Measurements from ENCODE around the gene NPNT.

Gene NPNT

GRCh38 chr4:105930698-105931097 lies 35.4 kb downstream of the NPNT start:
- POLR2A ChIA-PET, result no interaction called here
- no peak for TF ChIP-seq ELF4 (IDR thresholded peaks at IDR 0.05)
- DNase-seq (ENCODE audit: extremely low spot score), result no peak
- CTCF ChIA-PET, result no interaction called here

DNA sequence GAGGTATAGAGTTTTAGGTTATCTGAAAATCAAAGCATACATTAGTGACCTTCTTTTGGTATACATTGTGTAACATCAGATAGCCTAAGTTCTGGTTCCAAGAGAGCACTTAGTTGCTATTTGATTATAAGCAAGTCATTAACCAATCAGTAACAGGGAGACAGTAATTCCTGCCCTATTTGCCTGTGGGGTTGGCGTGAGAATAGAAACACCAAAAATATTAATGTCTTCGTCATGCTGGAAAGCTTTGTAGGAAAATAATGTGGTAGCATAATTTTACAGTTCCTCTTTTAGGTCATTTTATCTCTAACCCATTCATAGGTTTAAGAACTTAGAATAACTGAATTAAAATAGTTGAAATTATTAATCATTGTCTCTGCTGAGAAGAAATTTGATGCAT lies 37.8 kb downstream of the NPNT start:
- TF ChIP-seq ZNF384 (IDR thresholded peaks at IDR 0.05) (no peak), PKNOX1 (IDR thresholded peaks at IDR 0.05) (no peak), L3MBTL2 (conservative IDR thresholded peaks at IDR 0.05) (no peak), HDGF (IDR thresholded peaks at IDR 0.05; ENCODE audit: borderline replicate concordance) (no peak), FOXM1 (IDR thresholded peaks at IDR 0.05; ENCODE audit: borderline replicate concordance) (no peak), ARNT (IDR thresholded peaks at IDR 0.05) (no peak), ELF4 (IDR thresholded peaks at IDR 0.05) (no peak)
- CTCF ChIA-PET, result no interaction called here

DNA sequence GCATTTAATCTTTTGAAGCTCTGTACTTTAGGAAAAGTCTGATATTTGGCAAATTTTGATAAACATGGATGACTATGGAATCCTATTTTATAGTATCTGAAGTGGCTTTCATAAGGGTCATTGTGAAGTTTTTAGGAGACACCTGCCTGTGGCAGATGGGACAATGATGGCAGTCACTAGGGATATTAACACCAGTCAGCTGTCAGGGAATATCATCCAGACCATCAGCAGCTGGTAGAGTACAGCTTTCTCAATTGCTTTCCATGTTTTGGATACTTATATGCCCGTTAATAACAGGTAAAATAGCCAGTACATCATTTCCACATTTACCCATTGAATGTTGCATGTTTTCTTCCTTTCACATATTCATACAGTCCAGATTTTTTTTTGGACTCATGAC lies 39.1 kb downstream of the NPNT start:
- no peak for DNase-seq (ENCODE audit: extremely low spot score)
- POLR2A ChIA-PET, result no interaction called here
- no peak for TF ChIP-seq HDGF (IDR thresholded peaks at IDR 0.05; ENCODE audit: borderline replicate concordance)
- no peak for TF ChIP-seq CTBP1 (IDR thresholded peaks at IDR 0.05; ENCODE audit: borderline replicate concordance)
- no peak for TF ChIP-seq SP1 (IDR thresholded peaks at IDR 0.05)
- no peak for TF ChIP-seq FOXA1 (IDR thresholded peaks at IDR 0.05)
- no peak for TF ChIP-seq PKNOX1 (IDR thresholded peaks at IDR 0.05)
- TF ChIP-seq FOXM1 (IDR thresholded peaks at IDR 0.05; ENCODE audit: borderline replicate concordance), result no peak
- no peak for TF ChIP-seq ARNT (IDR thresholded peaks at IDR 0.05)
- TF ChIP-seq LEF1 (IDR thresholded peaks at IDR 0.05; ENCODE audit: borderline replicate concordance), result no peak
- no peak for TF ChIP-seq ZNF384 (IDR thresholded peaks at IDR 0.05)
- CTCF ChIA-PET, result no interaction called here

More for the DNA sequence above, 37.8 kb downstream of the NPNT start:
- no peak for DNase-seq (ENCODE audit: extremely low spot score)
- POLR2A ChIA-PET, result no interaction called here

DNA sequence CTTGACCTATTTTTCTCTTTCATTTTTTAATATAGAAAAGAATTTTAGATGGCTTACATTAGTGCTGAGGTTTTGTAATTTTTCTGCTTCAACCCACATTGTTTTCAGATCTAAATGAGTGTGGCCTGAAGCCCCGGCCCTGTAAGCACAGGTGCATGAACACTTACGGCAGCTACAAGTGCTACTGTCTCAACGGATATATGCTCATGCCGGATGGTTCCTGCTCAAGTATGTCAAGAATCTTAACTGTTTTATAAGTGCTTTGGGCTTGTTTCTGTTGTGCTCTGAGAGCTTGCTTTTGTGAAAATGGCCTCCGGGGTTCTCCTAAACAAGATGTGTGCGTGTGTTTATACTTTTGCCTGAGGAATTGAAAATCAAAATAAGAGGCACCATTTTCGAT lies 41.6 kb downstream of the NPNT start:
- no peak for TF ChIP-seq FOXM1 (IDR thresholded peaks at IDR 0.05; ENCODE audit: borderline replicate concordance)
- TF ChIP-seq ARNT (IDR thresholded peaks at IDR 0.05), result no peak
- no peak for TF ChIP-seq ELF4 (IDR thresholded peaks at IDR 0.05)
- no peak for TF ChIP-seq TARDBP (IDR thresholded peaks at IDR 0.05)
- TF ChIP-seq SP1 (IDR thresholded peaks at IDR 0.05), result no peak
- TF ChIP-seq ZNF384 (IDR thresholded peaks at IDR 0.05), result no peak
- TF ChIP-seq L3MBTL2 (conservative IDR thresholded peaks at IDR 0.05), result no peak
- no peak for TF ChIP-seq FOXK2 (IDR thresholded peaks at IDR 0.05)
- ChIA-PET POLR2A (no interaction called here), CTCF (no interaction called here)
- DNase-seq (ENCODE audit: extremely low spot score), result no peak

GRCh38 chr4:105937759-105938158 lies 42.5 kb downstream of the NPNT start:
- CTCF ChIA-PET, result no interaction called here
- DNase-seq (ENCODE audit: extremely low spot score), result no peak
- POLR2A ChIA-PET, result no interaction called here

GRCh38 chr4:105943234-105943633 lies 48.0 kb downstream of the NPNT start:
- DNase-seq (ENCODE audit: extremely low spot score), result no peak
- ChIA-PET CTCF (no interaction called here), POLR2A (no interaction called here)
- TF ChIP-seq FOXK2 (IDR thresholded peaks at IDR 0.05) (no peak), FOXM1 (IDR thresholded peaks at IDR 0.05; ENCODE audit: borderline replicate concordance) (no peak), SUZ12 (IDR thresholded peaks at IDR 0.05) (no peak), TARDBP (IDR thresholded peaks at IDR 0.05) (no peak), FOXA1 (IDR thresholded peaks at IDR 0.05) (no peak), ELF4 (IDR thresholded peaks at IDR 0.05) (no peak), BHLHE40 (IDR thresholded peaks at IDR 0.05; ENCODE audit: borderline replicate concordance) (no peak), L3MBTL2 (conservative IDR thresholded peaks at IDR 0.05) (no peak), ZNF384 (IDR thresholded peaks at IDR 0.05) (no peak), CTBP1 (IDR thresholded peaks at IDR 0.05; ENCODE audit: borderline replicate concordance) (no peak), SP1 (IDR thresholded peaks at IDR 0.05) (no peak), PKNOX1 (IDR thresholded peaks at IDR 0.05) (no peak), NFRKB (IDR thresholded peaks at IDR 0.05) (no peak)

More at GRCh38 chr4:105937759-105938158, 42.5 kb downstream of the NPNT start:
- TF ChIP-seq NFRKB (IDR thresholded peaks at IDR 0.05) (no peak), ARNT (IDR thresholded peaks at IDR 0.05) (no peak), LEF1 (IDR thresholded peaks at IDR 0.05; ENCODE audit: borderline replicate concordance) (no peak), HDGF (IDR thresholded peaks at IDR 0.05; ENCODE audit: borderline replicate concordance) (no peak), PKNOX1 (IDR thresholded peaks at IDR 0.05) (no peak), TARDBP (IDR thresholded peaks at IDR 0.05) (no peak), SUZ12 (IDR thresholded peaks at IDR 0.05) (no peak), ELF4 (IDR thresholded peaks at IDR 0.05) (no peak), ZNF384 (IDR thresholded peaks at IDR 0.05) (no peak), BHLHE40 (IDR thresholded peaks at IDR 0.05; ENCODE audit: borderline replicate concordance) (no peak), SP1 (IDR thresholded peaks at IDR 0.05) (no peak), FOXA1 (IDR thresholded peaks at IDR 0.05) (no peak), CTBP1 (IDR thresholded peaks at IDR 0.05; ENCODE audit: borderline replicate concordance) (no peak), L3MBTL2 (conservative IDR thresholded peaks at IDR 0.05) (no peak), FOXK2 (IDR thresholded peaks at IDR 0.05) (no peak), FOXM1 (IDR thresholded peaks at IDR 0.05; ENCODE audit: borderline replicate concordance) (no peak)
